SK-N-SH treated with all-trans-retinoic acid at 6 μM for 48 hours (cell line): ENCODE data around the gene FMNL1.

Source experiments
- ATAC-seq: fragments of 200-7000 bp; cut with Tn5 transposase; 3 replicates; pipeline ENCODE4 v1.9.1; 2020; ENCODE audit warnings: mild to moderate bottlenecking, moderate library complexity
- ARNTL ChIP-seq: fragments of 450-650 bp; formaldehyde crosslinking; IDR thresholded peaks from 2 replicates; pipeline ENCODE4 v1.5.0; 2020; ENCODE audit warnings: low read depth, mild to moderate bottlenecking, moderate library complexity, borderline replicate concordance
- CSDC2 ChIP-seq: fragments of 250-450 bp; sonication (Bioruptor Pico); IDR thresholded peaks from 2 replicates; pipeline ENCODE4 v1.5.0; 2020; ENCODE audit warnings: mild to moderate bottlenecking, moderate library complexity
- GLIS3 ChIP-seq: fragments of 250-450 bp; sonication (Bioruptor Pico); IDR thresholded peaks from 2 replicates; pipeline ENCODE4 v1.5.0; 2020; ENCODE audit warnings: mild to moderate bottlenecking, moderate library complexity
- ISL1 ChIP-seq: fragments of 250-450 bp; sonication (Bioruptor Pico); IDR thresholded peaks from 2 replicates; pipeline ENCODE4 v2.1.2; 2022; ENCODE audit warnings: mild to moderate bottlenecking, moderate library complexity
- OSR1 ChIP-seq: fragments of 250-450 bp; sonication (Bioruptor Pico); IDR thresholded peaks from 2 replicates; pipeline ENCODE4 v1.8.0; 2022; ENCODE audit warnings: moderate library complexity, mild to moderate bottlenecking, inconsistent platforms
- POU6F1 ChIP-seq: fragments of 250-450 bp; sonication (Bioruptor Pico); IDR thresholded peaks from 2 replicates; pipeline ENCODE4 v1.8.0; 2021; ENCODE audit warnings: low read depth, mild to moderate bottlenecking, moderate library complexity, borderline replicate concordance
- PPARA ChIP-seq: fragments of 250-450 bp; sonication (Bioruptor Pico); IDR thresholded peaks from 2 replicates; pipeline ENCODE4 v1.5.0; 2020; ENCODE audit warnings: mild to moderate bottlenecking, borderline replicate concordance
- RARB ChIP-seq: fragments of 250-450 bp; sonication (Bioruptor Pico); IDR thresholded peaks from 2 replicates; pipeline ENCODE4 v1.8.0; 2021; ENCODE audit warnings: mild to moderate bottlenecking, moderate library complexity
- SNAI2 ChIP-seq: fragments of 250-450 bp; sonication (Bioruptor Pico); IDR thresholded peaks from 2 replicates; pipeline ENCODE4 v1.5.0; 2020; ENCODE audit warnings: mild to moderate bottlenecking, moderate library complexity
- TCF4 ChIP-seq: fragments of 250-450 bp; sonication (Bioruptor Pico); IDR thresholded peaks from 2 replicates; pipeline ENCODE4 v1.8.0; 2021; ENCODE audit warnings: mild to moderate bottlenecking, moderate library complexity, borderline replicate concordance
- TOX ChIP-seq: fragments of 250-450 bp; sonication (Bioruptor Pico); IDR thresholded peaks from 2 replicates; pipeline ENCODE4 v1.8.0; 2021; ENCODE audit warnings: mild to moderate bottlenecking, moderate library complexity, borderline replicate concordance
- ZC3H10 ChIP-seq: fragments of 250-450 bp; sonication (Bioruptor Pico); IDR thresholded peaks from 2 replicates; pipeline ENCODE4 v1.5.1; 2021; ENCODE audit warnings: mild to moderate bottlenecking, moderate library complexity
- ZFP3 ChIP-seq: fragments of 250-450 bp; sonication (Bioruptor Pico); IDR thresholded peaks from 2 replicates; pipeline ENCODE4 v1.5.0; 2020; ENCODE audit warnings: mild to moderate bottlenecking, moderate library complexity
- ZFP30 ChIP-seq: fragments of 450-650 bp; formaldehyde crosslinking; IDR thresholded peaks from 2 replicates; pipeline ENCODE4 v1.5.0; 2022; ENCODE audit warnings: mild to moderate bottlenecking, moderate library complexity
- ZNF565 ChIP-seq: fragments of 450-650 bp; formaldehyde crosslinking; conservative IDR thresholded peaks from 2 replicates; pipeline ENCODE4 v1.5.0; 2020; ENCODE audit warnings: low read depth, mild to moderate bottlenecking, moderate library complexity
- ZNF70 ChIP-seq: fragments of 450-650 bp; formaldehyde crosslinking; IDR thresholded peaks from 2 replicates; pipeline ENCODE4 v1.5.0; 2020; ENCODE audit warnings: mild to moderate bottlenecking, moderate library complexity
- ZNF8 ChIP-seq: fragments of 450-650 bp; formaldehyde crosslinking; IDR thresholded peaks from 2 replicates; pipeline ENCODE4 v1.5.0; 2020; ENCODE audit warnings: mild to moderate bottlenecking, moderate library complexity
- TF ChIP-seq, protein P1 (sequence below): fragments of 250-450 bp; sonication (Bioruptor Pico); IDR thresholded peaks from 2 replicates; pipeline ENCODE4 v1.5.1; 2020; ENCODE audit warnings: low read depth, mild to moderate bottlenecking, moderate library complexity
- TF ChIP-seq, protein P2 (sequence below): fragments of 250-450 bp; sonication (Bioruptor Pico); IDR thresholded peaks from 2 replicates; pipeline ENCODE4 v1.8.0; 2020; ENCODE audit warnings: mild to moderate bottlenecking, moderate library complexity, borderline replicate concordance
- TF ChIP-seq, protein P3 (sequence below): fragments of 250-450 bp; sonication (Bioruptor Pico); IDR thresholded peaks from 2 replicates; pipeline ENCODE4 v1.5.1; 2021; ENCODE audit warnings: mild to moderate bottlenecking, moderate library complexity

The FMNL1 gene

GRCh38 chr17:45266372-45266926, 44.8 kb downstream of the FMNL1 start (continued):
- TF ChIP-seq POU6F1 (no peak), CSDC2 (no peak), ZNF8 (no peak), SNAI2 (CRISPR knock-in tag) (no peak)
- TF ChIP-seq, protein P1, sequence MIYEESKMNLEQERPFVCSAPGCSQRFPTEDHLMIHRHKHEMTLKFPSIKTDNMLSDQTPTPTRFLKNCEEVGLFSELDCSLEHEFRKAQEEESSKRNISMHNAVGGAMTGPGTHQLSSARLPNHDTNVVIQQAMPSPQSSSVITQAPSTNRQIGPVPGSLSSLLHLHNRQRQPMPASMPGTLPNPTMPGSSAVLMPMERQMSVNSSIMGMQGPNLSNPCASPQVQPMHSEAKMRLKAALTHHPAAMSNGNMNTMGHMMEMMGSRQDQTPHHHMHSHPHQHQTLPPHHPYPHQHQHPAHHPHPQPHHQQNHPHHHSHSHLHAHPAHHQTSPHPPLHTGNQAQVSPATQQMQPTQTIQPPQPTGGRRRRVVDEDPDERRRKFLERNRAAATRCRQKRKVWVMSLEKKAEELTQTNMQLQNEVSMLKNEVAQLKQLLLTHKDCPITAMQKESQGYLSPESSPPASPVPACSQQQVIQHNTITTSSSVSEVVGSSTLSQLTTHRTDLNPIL: no peak

DNA sequence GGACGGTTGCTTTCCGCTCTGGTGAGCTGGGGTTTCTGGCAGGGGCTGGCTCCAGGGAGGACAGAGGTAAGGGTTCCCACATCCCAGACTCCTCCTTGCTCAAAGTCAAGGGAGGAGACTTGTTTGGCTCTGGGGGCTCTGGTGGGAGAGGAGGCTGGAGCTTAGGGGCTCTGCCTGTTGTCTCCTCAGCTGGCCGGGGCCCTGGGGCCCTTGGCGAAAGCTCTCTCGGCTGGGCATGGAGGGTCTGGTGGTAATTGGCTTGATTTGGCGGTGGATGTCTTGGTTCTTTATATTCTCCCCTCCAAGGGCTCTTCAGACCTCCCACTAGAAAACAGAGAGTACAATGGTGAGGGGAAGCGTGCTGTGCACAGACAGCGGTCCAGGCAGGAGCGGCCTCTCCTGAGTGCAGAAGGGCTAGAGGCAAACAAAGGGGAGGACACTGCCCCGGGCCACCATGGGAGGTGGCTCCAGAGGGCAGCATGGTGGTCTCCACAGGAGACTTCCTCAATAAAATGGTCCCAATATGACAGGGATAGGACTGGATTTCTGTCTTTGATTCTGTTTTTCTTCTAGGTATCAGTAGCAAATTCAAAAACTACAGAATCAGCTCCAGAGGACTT, 45.9 kb downstream of the FMNL1 start:
- TF ChIP-seq SNAI2 (CRISPR knock-in tag): no peak
- no peak for TF ChIP-seq ARNTL (CRISPR knock-in tag)
- no peak for TF ChIP-seq ZFP30 (CRISPR knock-in tag)
- no peak for TF ChIP-seq ISL1 (CRISPR knock-in tag)
- no peak for TF ChIP-seq RARB (CRISPR knock-in tag)
- TF ChIP-seq CSDC2: no peak
- TF ChIP-seq OSR1 (CRISPR knock-in tag): no peak
- TF ChIP-seq ZNF565 (CRISPR knock-in tag): no peak
- TF ChIP-seq ZNF70 (CRISPR knock-in tag): no peak
- TF ChIP-seq GLIS3 (CRISPR knock-in tag): no peak
- TF ChIP-seq ZFP3: no peak
- ATAC-seq: no peak

DNA sequence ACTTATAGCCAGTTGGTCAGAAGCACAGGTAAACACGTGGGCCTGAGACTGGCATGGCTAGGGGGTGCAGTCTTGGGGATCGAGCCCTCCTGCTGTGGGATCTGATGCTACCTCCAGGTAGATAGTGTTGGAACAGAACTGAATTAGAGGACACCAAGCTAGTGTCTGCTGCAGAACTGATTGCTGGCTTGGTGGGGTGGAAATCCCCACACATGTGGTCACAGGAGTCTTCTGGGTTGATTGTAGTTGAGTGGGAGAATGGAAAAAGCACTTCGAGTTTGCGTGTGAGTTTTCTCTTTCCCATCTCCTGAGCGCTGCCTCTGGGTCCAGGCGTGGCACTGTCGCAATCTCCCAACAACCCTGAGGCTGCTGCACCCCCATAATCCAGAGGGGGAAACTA, 48.2 kb downstream of the FMNL1 start:
- no peak for TF ChIP-seq ZC3H10 (CRISPR knock-in tag)
- TF ChIP-seq SNAI2 (CRISPR knock-in tag): no peak
- no peak for TF ChIP-seq CSDC2
- TF ChIP-seq, protein P2, sequence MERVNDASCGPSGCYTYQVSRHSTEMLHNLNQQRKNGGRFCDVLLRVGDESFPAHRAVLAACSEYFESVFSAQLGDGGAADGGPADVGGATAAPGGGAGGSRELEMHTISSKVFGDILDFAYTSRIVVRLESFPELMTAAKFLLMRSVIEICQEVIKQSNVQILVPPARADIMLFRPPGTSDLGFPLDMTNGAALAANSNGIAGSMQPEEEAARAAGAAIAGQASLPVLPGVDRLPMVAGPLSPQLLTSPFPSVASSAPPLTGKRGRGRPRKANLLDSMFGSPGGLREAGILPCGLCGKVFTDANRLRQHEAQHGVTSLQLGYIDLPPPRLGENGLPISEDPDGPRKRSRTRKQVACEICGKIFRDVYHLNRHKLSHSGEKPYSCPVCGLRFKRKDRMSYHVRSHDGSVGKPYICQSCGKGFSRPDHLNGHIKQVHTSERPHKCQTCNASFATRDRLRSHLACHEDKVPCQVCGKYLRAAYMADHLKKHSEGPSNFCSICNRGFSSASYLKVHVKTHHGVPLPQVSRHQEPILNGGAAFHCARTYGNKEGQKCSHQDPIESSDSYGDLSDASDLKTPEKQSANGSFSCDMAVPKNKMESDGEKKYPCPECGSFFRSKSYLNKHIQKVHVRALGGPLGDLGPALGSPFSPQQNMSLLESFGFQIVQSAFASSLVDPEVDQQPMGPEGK: no peak
- TF ChIP-seq TOX (CRISPR knock-in tag): no peak
- no peak for ATAC-seq

DNA sequence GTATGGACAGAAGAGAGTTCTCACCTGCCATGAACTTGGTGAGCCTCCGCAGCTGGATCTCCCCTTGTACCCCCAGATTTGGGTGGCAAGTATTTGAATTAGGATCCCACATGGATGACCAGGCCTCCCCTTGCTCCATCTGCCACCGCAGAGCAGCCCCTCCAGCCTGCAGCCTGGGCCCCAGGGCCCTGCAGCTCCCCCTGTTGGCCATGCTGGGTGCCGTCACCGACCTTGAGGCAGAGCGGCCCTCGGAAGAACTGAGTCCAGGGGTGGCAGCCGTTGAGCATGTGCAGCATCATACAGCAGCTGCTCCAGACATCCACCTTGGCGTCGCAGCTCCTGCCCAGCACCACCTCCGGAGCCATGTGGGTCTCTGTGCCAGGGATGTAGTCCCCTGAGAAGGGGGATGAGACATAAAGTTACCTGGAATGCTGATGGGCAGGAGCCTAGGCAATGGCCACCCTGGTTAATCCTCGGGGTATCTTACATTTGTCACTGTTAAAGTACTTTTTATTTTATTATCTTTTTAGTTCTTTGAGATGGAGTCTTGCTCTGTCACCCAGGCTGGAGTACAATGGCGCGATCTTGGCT, 49.2 kb downstream of the FMNL1 start:
- no peak for TF ChIP-seq ZFP30 (CRISPR knock-in tag)
- ATAC-seq: peak; percentile 33; the same call in 2 of the 3 replicates

DNA sequence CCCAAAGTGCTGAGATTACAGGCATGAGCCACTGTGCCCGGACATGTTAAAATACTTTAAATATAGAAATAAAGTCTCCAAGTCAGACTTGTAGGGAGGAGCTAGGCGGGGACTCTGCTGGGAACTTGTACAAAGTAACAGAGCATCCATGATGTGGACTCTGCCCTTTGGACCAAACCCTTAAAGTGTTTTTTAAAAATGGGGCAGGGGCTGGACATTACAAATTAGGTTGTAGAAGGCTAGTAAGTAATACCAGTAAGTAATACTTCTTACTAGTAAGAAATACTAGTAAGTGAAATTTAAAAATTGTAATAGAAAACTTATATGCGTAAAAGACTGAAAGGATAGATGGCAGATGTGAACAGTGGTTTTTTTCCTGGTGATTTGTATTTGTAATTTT, 49.9 kb downstream of the FMNL1 start:
- TF ChIP-seq ZNF8: no peak
- no peak for TF ChIP-seq ISL1 (CRISPR knock-in tag)
- TF ChIP-seq, protein P3, sequence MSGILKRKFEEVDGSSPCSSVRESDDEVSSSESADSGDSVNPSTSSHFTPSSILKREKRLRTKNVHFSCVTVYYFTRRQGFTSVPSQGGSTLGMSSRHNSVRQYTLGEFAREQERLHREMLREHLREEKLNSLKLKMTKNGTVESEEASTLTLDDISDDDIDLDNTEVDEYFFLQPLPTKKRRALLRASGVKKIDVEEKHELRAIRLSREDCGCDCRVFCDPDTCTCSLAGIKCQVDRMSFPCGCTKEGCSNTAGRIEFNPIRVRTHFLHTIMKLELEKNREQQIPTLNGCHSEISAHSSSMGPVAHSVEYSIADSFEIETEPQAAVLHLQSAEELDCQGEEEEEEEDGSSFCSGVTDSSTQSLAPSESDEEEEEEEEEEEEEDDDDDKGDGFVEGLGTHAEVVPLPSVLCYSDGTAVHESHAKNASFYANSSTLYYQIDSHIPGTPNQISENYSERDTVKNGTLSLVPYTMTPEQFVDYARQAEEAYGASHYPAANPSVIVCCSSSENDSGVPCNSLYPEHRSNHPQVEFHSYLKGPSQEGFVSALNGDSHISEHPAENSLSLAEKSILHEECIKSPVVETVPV: no peak
- no peak for TF ChIP-seq CSDC2
- TF ChIP-seq TCF4: no peak
- TF ChIP-seq SNAI2 (CRISPR knock-in tag): no peak
- TF ChIP-seq ZFP3: no peak
- TF ChIP-seq PPARA (CRISPR knock-in tag): no peak
- no peak for TF ChIP-seq POU6F1
- TF ChIP-seq ZNF70 (CRISPR knock-in tag): no peak
- no peak for TF ChIP-seq TOX (CRISPR knock-in tag)
- TF ChIP-seq, protein P1: no peak
- TF ChIP-seq ZC3H10 (CRISPR knock-in tag): no peak
- no peak for TF ChIP-seq ARNTL (CRISPR knock-in tag)
- TF ChIP-seq RARB (CRISPR knock-in tag): no peak
- no peak for TF ChIP-seq ZFP30 (CRISPR knock-in tag)
- TF ChIP-seq OSR1 (CRISPR knock-in tag): no peak
- TF ChIP-seq, all 23 proteins: peak for 0
- ATAC-seq: no peak
